Loucy (cell line): ENCODE results near the gene MOGAT3.

ENCODE experiments used
- CTCF ChIP-seq: fragments of 200-600 bp; sonication (generic); conservative IDR thresholded peaks from 2 replicates; pipeline ENCODE4 v1.5.1; 2014; ENCODE audit warnings: mild to moderate bottlenecking, antibody characterized with exemption, low read length
- EZH2phosphoT487 ChIP-seq: fragments of 200-600 bp; IDR thresholded peaks from 2 replicates; pipeline ENCODE4 v1.6.1; 2018; ENCODE audit warnings: antibody characterized with exemption, mild to moderate bottlenecking, moderate library complexity, borderline replicate concordance

- no peak for TF ChIP-seq CTCF
- no peak for TF ChIP-seq EZH2phosphoT487
Measured at GRCh38 chr7:101189109-101189508, 11.7 kb downstream of the MOGAT3 start.
